ENCODE measurements around the gene FDXR.

Gene FDXR

DNA sequence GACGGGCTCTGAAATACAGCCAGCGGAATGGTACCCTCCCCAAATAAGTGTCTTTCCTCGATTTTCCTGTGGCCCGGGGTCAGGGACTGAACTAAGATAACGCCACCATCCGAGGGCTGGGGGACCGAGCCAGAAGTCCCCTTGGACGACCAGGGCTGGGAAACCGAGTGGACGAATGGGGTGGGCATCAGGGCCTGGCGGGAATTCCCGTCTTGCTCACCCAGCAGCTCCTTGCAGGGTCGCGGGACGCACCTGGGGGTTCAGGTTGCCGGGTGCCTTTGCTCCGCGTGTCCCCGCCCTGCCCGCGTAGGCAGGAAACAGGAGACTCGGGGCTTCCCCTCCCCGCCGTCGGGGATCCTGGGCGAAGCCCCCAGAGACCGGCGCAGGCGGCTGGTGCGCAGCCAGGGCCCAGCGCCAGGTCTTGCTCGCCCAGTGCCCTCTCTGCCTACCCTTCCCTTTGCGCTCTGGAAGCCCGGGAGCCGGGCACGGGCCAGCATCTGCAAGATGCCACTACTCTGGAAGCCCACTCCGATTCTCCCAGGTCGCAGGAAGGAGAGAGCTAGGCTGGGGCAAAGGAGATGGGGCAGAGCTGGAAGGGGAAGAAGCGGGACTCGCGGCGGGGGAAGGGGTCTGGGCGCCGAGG lies 12.4 kb downstream of the FDXR start:
- H3K4me3 Mint-ChIP-seq: peak overlapping the region; percentile 31
- H3K9me3 Mint-ChIP-seq: no peaks in the 10 kb centered on the region
- H3K27ac Mint-ChIP-seq: no peak overlapping the region
- peaks cover 17% of the 10 kb centered on the region for H3K36me3 Mint-ChIP-seq (ENCODE audit: low read depth)
- peaks cover 59% of the 10 kb centered on the region for H3K27me3 Mint-ChIP-seq (ENCODE audit: low read depth)
- H3K4me1 Mint-ChIP-seq (ENCODE audit: low read depth): peaks cover 10% of the 10 kb centered on the region

- Mint-ChIP-seq H3K4me3 (peak within 1 kb of the TSS; percentile 31), H3K36me3 (ENCODE audit: low read depth) (peaks cover 11% of the 10 kb centered on the region), H3K9me3 (no peaks in the 10 kb centered on the region), H3K27ac (no peak within 1 kb of the TSS), H3K4me1 (ENCODE audit: low read depth) (peaks cover 5% of the 10 kb centered on the region), H3K27me3 (ENCODE audit: low read depth) (peaks cover 64% of the 10 kb centered on the region)
Measured at GRCh38 chr17:74859459-74860228, 13.2 kb downstream of the FDXR start, which contains the start of gene GRIN2C. Gene GRIN2C (minus strand): TSS chr17:74859885. CDS start chr17:74855092, 4,793 bp downstream.

DNA sequence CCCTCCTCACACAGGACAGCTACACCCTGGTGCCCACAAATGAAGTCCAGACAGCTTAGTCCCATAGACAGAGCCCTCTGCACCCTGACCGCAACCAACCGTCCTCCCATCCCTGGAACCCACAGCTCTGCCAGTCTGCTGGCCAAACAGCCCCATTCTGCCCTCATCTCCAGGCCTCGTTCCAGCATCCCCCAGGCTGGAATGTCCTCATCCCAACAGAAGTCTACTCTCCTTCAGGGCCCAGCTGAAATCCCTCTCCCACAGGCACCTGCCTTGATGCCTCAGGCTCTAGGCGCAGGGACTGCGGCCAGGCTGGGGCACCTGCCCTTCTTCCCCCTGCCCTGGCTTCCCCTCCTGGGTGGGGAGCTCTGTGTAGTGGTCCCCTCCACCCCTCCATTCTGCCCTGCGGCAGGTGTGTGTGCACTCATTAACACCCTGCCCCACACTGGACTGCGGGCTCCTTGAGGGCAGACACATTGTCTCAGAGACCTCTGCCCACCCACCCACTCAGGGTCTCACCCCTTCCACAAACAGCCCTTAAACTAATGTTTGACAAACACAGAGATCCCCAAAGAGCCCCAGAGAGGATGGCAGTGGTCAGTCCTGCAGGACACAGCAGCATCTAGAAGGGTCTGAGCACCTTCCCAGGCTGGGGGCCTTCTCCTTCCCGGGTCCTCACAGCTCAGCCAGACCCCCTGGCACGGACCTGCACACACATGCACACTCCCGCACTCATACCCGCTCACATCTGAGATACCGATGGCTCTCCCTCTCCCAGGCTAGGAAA lies 13.9 kb downstream of the FDXR start:
- H3K27me3 Mint-ChIP-seq (ENCODE audit: low read depth): peaks cover 69% of the 10 kb centered on the region
- H3K4me3 Mint-ChIP-seq: peak overlapping the region; percentile 28
- H3K36me3 Mint-ChIP-seq (ENCODE audit: low read depth): peaks cover 10% of the 10 kb centered on the region
- no peaks in the 10 kb centered on the region for H3K9me3 Mint-ChIP-seq
- peaks cover 5% of the 10 kb centered on the region for H3K4me1 Mint-ChIP-seq (ENCODE audit: low read depth)
- H3K27ac Mint-ChIP-seq: no peak overlapping the region

- Mint-ChIP-seq H3K27ac (no peak overlapping the region), H3K36me3 (ENCODE audit: low read depth) (peaks cover 2% of the 10 kb centered on the region), H3K4me3 (no peak overlapping the region)
Measured at GRCh38 chr17:74857191-74857590, 15.6 kb downstream of the FDXR start.

DNA sequence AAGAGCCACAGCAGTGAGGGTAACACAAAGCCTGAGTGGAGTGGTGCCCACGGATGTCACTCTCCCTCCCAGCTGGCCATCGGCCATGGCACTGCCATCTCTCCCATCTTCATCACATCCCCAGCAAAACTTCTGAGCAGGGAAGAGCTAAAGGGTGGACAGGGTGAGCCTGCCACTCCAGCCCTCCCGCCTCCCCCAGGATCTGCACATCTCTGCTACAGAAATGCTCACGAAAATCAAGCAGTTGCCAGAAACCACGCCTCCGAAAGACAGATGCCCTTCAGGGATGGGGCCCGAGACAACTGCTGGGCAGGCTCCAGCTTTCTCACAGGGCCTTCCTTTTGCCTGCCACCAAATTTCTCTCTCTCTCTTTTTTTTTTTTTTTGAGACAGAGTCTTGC lies 16.7 kb downstream of the FDXR start:
- Mint-ChIP-seq H3K4me1 (ENCODE audit: low read depth) (peaks cover 11% of the 10 kb centered on the region), H3K4me3 (no peak overlapping the region), H3K27ac (no peak overlapping the region), H3K27me3 (ENCODE audit: low read depth) (peaks cover 76% of the 10 kb centered on the region), H3K9me3 (no peaks in the 10 kb centered on the region), H3K36me3 (ENCODE audit: low read depth) (no peaks in the 10 kb centered on the region)

More at GRCh38 chr17:74857191-74857590, 15.6 kb downstream of the FDXR start:
- peaks cover 14% of the 10 kb centered on the region for H3K4me1 Mint-ChIP-seq (ENCODE audit: low read depth)
- peaks cover 79% of the 10 kb centered on the region for H3K27me3 Mint-ChIP-seq (ENCODE audit: low read depth)
- H3K9me3 Mint-ChIP-seq: no peaks in the 10 kb centered on the region

DNA sequence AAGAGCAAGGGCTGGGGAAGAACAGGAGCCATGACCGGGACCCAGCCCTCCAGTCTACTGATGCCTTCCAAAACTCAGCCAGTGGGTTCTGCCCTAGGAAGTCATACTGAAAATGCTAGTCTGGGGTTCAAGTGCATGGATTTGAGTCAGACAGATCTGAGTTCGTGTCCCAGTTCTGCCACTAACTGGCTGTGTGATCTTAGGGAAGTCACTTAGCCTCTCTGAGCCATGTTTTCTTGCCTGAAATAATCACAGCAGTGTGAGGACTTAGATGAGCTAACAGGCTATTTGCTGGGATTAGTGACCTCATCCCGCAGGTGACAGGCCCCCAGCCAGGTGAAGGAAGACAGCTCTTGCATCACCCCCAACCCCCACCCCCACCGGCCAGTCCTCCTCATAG lies 17.5 kb downstream of the FDXR start:
- Mint-ChIP-seq H3K27ac (no peak overlapping the region), H3K4me3 (no peak overlapping the region), H3K36me3 (ENCODE audit: low read depth) (no peaks in the 10 kb centered on the region), H3K4me1 (ENCODE audit: low read depth) (peaks cover 11% of the 10 kb centered on the region), H3K27me3 (ENCODE audit: low read depth) (peaks cover 74% of the 10 kb centered on the region), H3K9me3 (no peaks in the 10 kb centered on the region)

DNA sequence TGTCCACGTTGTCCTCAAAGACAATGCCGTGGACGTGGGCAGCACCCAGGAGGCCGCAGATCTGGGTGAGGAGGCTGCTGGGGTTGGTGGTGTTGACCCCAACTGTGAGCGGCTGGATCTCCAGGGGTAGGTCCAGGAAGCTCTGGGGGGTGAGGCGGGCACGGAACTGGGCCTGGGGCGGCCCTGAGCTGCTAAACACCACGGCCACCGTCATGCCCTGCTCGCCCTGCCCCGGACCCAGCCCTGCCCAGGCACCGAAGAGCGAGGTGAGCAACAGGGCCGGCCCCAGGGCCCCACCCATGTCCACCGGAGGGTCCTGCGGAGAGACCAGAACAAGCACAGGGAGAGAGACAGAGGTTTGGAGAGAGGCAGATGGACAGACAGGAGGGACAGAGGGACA lies 18.0 kb downstream of the FDXR start:
- no peaks in the 10 kb centered on the region for H3K36me3 Mint-ChIP-seq (ENCODE audit: low read depth)
- peaks cover 70% of the 10 kb centered on the region for H3K27me3 Mint-ChIP-seq (ENCODE audit: low read depth)
- H3K4me1 Mint-ChIP-seq (ENCODE audit: low read depth): peaks cover 9% of the 10 kb centered on the region
- H3K9me3 Mint-ChIP-seq: no peaks in the 10 kb centered on the region
- H3K4me3 Mint-ChIP-seq: no peak overlapping the region
- H3K27ac Mint-ChIP-seq: no peak overlapping the region

DNA sequence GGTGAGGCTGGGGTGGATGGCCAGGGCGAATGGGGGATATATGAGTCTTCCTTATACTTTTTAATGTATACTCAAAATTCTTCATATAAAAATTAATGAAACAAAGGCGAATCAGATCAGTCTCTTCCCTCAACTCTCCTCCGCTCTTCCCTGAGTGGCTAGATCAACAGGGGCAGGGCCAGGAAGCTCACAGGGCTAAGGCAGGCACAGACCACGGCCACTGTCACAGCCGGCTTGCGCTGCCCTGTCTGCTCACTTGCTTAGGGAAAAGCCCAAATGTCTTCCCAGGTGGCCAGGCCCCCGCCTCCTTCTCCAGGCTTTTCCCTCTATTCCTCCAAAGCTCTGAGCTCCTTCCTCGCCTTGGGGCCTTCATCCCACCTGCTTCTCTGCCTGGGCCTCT lies 19.1 kb downstream of the FDXR start:
- Mint-ChIP-seq H3K27ac (no peak overlapping the region), H3K36me3 (ENCODE audit: low read depth) (no peaks in the 10 kb centered on the region), H3K4me1 (ENCODE audit: low read depth) (peaks cover 9% of the 10 kb centered on the region), H3K4me3 (peak overlapping the region; percentile 57), H3K27me3 (ENCODE audit: low read depth) (peaks cover 60% of the 10 kb centered on the region), H3K9me3 (no peaks in the 10 kb centered on the region)

GRCh38 chr17:74853048-74853397 lies 19.8 kb downstream of the FDXR start:
- Mint-ChIP-seq H3K27me3 (ENCODE audit: low read depth) (peaks cover 55% of the 10 kb centered on the region), H3K36me3 (ENCODE audit: low read depth) (no peaks in the 10 kb centered on the region), H3K27ac (peak overlapping the region; percentile 49), H3K4me3 (peak overlapping the region; percentile 82), H3K9me3 (no peaks in the 10 kb centered on the region), H3K4me1 (ENCODE audit: low read depth) (peaks cover 9% of the 10 kb centered on the region)

DNA sequence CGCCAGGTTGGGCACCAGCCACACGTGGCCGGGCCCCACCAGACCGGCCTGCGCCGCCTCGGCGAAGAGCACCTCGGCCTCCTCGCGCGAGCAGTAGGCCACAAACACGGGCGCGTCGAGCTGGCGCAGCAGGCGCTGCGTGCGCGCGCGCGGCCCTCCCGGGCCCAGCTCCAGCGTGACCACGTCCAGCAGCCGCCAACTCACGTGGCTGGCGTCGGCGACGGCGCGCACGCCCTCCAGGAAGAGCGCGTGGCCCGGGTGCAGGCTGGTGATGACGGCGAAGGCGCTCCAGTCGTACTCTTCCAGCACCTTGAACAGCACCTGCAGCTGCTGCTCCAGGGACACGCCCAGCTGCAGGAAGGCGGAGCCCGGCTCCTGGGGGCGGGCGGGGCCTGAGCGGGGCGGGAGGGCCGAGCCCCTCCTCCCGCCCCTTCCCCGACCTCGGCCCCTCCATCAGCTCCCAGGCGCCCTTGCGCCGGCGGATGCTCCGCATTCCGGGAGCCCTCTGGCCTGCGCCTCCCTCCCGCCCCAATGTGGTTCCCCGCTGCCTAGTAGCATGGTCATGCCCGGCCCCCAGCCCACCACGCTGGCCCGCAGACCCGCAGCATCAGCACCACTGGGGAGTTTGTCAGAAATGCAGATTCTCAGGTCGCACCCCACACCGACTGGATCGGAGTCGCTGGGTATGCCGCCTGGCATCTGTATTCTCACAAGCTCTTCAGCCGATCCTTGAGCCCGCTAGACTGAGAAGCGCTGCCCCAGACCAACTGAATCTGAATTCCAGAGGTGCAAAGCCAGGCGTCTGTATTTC lies 20.4 kb downstream of the FDXR start:
- no peaks in the 10 kb centered on the region for H3K9me3 Mint-ChIP-seq
- H3K36me3 Mint-ChIP-seq (ENCODE audit: low read depth): no peaks in the 10 kb centered on the region
- H3K4me3 Mint-ChIP-seq: peak overlapping the region; percentile 82
- peaks cover 49% of the 10 kb centered on the region for H3K27me3 Mint-ChIP-seq (ENCODE audit: low read depth)
- peak overlapping the region; percentile 49 for H3K27ac Mint-ChIP-seq
- H3K4me1 Mint-ChIP-seq (ENCODE audit: low read depth): peaks cover 9% of the 10 kb centered on the region

- Mint-ChIP-seq H3K9me3 (no peaks in the 10 kb centered on the region), H3K27ac (no peak overlapping the region), H3K27me3 (ENCODE audit: low read depth) (peaks cover 42% of the 10 kb centered on the region), H3K4me3 (no peak overlapping the region), H3K36me3 (ENCODE audit: low read depth) (no peaks in the 10 kb centered on the region), H3K4me1 (ENCODE audit: low read depth) (peaks cover 9% of the 10 kb centered on the region)
Measured at GRCh38 chr17:74851612-74852236, 21.1 kb downstream of the FDXR start.

DNA sequence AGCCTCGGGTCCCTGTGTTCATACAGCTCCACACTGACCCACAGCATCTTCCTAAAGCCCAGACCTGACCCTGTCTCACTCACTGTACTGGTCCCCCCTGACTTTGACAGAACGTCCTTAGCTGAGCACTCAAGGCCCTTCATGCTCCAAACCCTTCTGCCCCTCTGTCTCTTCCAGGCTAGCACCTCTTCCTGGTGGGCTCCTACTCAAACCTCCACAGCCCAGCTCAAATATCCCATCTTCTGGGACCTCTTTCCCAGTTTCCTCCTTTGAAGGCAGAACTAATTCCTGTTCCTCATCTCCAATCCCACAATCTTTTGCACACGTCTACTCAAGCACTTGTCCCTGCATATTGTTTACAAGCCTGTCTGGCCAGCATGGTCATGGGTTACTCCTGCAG lies 21.9 kb downstream of the FDXR start:
- no peak overlapping the region for H3K4me3 Mint-ChIP-seq
- H3K27me3 Mint-ChIP-seq (ENCODE audit: low read depth): peaks cover 34% of the 10 kb centered on the region
- no peak overlapping the region for H3K27ac Mint-ChIP-seq
- peaks cover 9% of the 10 kb centered on the region for H3K4me1 Mint-ChIP-seq (ENCODE audit: low read depth)
- H3K9me3 Mint-ChIP-seq: no peaks in the 10 kb centered on the region
- no peaks in the 10 kb centered on the region for H3K36me3 Mint-ChIP-seq (ENCODE audit: low read depth)

DNA sequence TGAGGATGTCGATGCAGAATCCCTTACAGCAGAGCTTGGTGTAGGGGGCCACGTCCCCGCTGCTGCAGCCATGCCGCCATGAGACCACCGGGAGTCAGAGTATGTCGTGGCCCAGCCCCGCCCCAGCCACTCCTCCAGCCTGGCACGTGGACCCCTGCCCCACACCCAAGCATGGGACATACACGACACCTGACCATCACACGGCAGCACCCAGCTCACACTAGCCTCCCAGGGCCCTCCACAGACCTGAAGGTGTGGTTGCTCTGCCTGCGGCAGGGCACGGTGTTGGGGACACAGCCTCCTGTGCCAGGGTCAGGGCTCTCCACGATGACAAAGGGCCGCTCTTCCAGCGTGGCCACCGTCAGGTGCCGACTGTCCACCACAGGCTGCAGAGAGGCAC lies 22.5 kb downstream of the FDXR start:
- Mint-ChIP-seq H3K9me3 (no peaks in the 10 kb centered on the region), H3K27ac (no peak overlapping the region), H3K36me3 (ENCODE audit: low read depth) (no peaks in the 10 kb centered on the region), H3K27me3 (ENCODE audit: low read depth) (peaks cover 28% of the 10 kb centered on the region), H3K4me3 (no peak overlapping the region), H3K4me1 (ENCODE audit: low read depth) (peaks cover 9% of the 10 kb centered on the region)
